SK-N-SH treated with all-trans-retinoic acid at 6 μM for 48 hours (cell line): ENCODE results near the gene CLIP1.

Source experiments
- ATAC-seq: fragments of 200-7000 bp; cut with Tn5 transposase; 3 replicates; pipeline ENCODE4 v1.9.1; 2020; ENCODE audit warnings: mild to moderate bottlenecking, moderate library complexity
- BACH2 ChIP-seq: fragments of 250-450 bp; sonication (Bioruptor Pico); IDR thresholded peaks from 2 replicates; pipeline ENCODE4 v1.9.0; 2021; ENCODE audit warnings: mild to moderate bottlenecking, borderline replicate concordance
- CSDC2 ChIP-seq: fragments of 250-450 bp; sonication (Bioruptor Pico); IDR thresholded peaks from 2 replicates; pipeline ENCODE4 v1.5.0; 2020; ENCODE audit warnings: mild to moderate bottlenecking, moderate library complexity
- CSRNP3 ChIP-seq: fragments of 250-450 bp; sonication (Bioruptor Pico); IDR thresholded peaks from 2 replicates; pipeline ENCODE4 v1.5.1; 2021; ENCODE audit warnings: mild to moderate bottlenecking, moderate library complexity
- OSR1 ChIP-seq: fragments of 250-450 bp; sonication (Bioruptor Pico); IDR thresholded peaks from 2 replicates; pipeline ENCODE4 v1.8.0; 2022; ENCODE audit warnings: moderate library complexity, mild to moderate bottlenecking, inconsistent platforms
- PPARA ChIP-seq: fragments of 250-450 bp; sonication (Bioruptor Pico); IDR thresholded peaks from 2 replicates; pipeline ENCODE4 v1.5.0; 2020; ENCODE audit warnings: mild to moderate bottlenecking, borderline replicate concordance
- SNAI2 ChIP-seq: fragments of 250-450 bp; sonication (Bioruptor Pico); IDR thresholded peaks from 2 replicates; pipeline ENCODE4 v1.5.0; 2020; ENCODE audit warnings: mild to moderate bottlenecking, moderate library complexity
- TSHZ2 ChIP-seq: fragments of 250-450 bp; sonication (Bioruptor Pico); IDR thresholded peaks from 2 replicates; pipeline ENCODE4 v1.5.0; 2020; ENCODE audit warnings: mild to moderate bottlenecking, moderate library complexity
- ZC3H10 ChIP-seq: fragments of 250-450 bp; sonication (Bioruptor Pico); IDR thresholded peaks from 2 replicates; pipeline ENCODE4 v1.5.1; 2021; ENCODE audit warnings: mild to moderate bottlenecking, moderate library complexity
- ZFP3 ChIP-seq: fragments of 250-450 bp; sonication (Bioruptor Pico); IDR thresholded peaks from 2 replicates; pipeline ENCODE4 v1.5.0; 2020; ENCODE audit warnings: mild to moderate bottlenecking, moderate library complexity
- ZNF565 ChIP-seq: fragments of 450-650 bp; formaldehyde crosslinking; conservative IDR thresholded peaks from 2 replicates; pipeline ENCODE4 v1.5.0; 2020; ENCODE audit warnings: low read depth, mild to moderate bottlenecking, moderate library complexity
- ZNF70 ChIP-seq: fragments of 450-650 bp; formaldehyde crosslinking; IDR thresholded peaks from 2 replicates; pipeline ENCODE4 v1.5.0; 2020; ENCODE audit warnings: mild to moderate bottlenecking, moderate library complexity
- TF ChIP-seq, protein P1 (sequence below): fragments of 250-450 bp; sonication (Bioruptor Pico); IDR thresholded peaks from 2 replicates; pipeline ENCODE4 v1.5.1; 2020; ENCODE audit warnings: low read depth, mild to moderate bottlenecking, moderate library complexity
- TF ChIP-seq, protein P2 (sequence below): fragments of 250-450 bp; sonication (Bioruptor Pico); IDR thresholded peaks from 2 replicates; pipeline ENCODE4 v1.8.0; 2021; ENCODE audit warnings: low read depth, mild to moderate bottlenecking, moderate library complexity, borderline replicate concordance

The CLIP1 gene

DNA sequence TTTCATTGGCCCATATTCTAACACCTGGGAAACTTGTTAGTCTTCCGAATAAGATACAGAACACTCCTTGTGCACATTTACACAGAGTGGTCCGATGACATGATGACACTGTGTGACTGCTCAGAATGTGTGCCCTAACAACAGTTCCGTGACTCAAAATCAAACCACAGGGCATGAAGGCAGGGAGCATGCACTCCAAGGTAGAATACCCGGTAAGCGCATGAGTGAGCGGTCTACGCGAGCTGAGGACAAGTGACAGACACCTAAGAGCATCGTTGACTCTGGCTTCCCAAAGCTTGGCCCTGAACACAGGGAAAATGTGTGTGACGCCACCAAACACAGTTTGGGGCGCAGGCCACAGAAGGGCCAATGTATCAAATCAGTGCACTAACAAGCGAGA, 18.6 kb downstream of the CLIP1 start:
- ATAC-seq = no peak
- TF ChIP-seq, protein P1, sequence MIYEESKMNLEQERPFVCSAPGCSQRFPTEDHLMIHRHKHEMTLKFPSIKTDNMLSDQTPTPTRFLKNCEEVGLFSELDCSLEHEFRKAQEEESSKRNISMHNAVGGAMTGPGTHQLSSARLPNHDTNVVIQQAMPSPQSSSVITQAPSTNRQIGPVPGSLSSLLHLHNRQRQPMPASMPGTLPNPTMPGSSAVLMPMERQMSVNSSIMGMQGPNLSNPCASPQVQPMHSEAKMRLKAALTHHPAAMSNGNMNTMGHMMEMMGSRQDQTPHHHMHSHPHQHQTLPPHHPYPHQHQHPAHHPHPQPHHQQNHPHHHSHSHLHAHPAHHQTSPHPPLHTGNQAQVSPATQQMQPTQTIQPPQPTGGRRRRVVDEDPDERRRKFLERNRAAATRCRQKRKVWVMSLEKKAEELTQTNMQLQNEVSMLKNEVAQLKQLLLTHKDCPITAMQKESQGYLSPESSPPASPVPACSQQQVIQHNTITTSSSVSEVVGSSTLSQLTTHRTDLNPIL = no peak
- TF ChIP-seq, protein P2, sequence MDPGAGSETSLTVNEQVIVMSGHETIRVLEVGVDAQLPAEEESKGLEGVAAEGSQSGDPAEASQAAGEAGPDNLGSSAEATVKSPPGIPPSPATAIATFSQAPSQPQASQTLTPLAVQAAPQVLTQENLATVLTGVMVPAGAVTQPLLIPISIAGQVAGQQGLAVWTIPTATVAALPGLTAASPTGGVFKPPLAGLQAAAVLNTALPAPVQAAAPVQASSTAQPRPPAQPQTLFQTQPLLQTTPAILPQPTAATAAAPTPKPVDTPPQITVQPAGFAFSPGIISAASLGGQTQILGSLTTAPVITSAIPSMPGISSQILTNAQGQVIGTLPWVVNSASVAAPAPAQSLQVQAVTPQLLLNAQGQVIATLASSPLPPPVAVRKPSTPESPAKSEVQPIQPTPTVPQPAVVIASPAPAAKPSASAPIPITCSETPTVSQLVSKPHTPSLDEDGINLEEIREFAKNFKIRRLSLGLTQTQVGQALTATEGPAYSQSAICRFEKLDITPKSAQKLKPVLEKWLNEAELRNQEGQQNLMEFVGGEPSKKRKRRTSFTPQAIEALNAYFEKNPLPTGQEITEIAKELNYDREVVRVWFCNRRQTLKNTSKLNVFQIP (CRISPR knock-in tag) = no peak
- no peak for TF ChIP-seq ZNF565 (CRISPR knock-in tag)
- TF ChIP-seq ZC3H10 (CRISPR knock-in tag) = no peak
- no peak for TF ChIP-seq TSHZ2 (CRISPR knock-in tag)
- no peak for TF ChIP-seq ZFP3 (CRISPR knock-in tag)

DNA sequence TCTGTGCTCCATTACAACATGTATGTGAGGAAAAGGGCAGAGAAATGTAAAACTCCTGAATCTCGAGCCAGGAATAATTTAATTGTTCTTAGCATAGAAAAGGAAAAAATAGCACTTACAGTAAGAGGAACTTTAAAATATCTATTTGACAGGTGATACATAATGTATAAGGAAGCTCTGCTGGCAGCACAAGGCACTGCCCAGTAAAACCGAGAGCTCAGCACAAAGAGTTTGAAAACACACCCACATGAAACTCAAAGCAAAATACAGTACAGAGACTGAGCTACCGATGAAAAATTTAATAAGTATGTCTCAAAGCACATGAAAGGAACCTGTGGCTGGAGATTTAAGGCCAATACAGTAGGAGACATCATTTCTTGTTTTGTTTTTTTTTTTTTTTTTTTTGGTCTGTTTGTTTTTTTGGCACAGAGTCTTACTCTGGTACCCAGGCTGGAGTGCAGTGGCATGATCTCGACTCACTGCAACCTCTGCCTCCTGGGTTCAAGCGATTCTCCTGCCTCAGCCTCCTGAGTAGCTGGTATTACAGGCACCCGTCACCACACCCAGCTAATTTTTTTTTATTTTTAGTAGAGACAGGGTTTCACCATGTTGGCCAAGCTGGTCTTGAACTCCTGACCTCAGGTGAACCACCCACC, 19.2 kb downstream of the CLIP1 start:
- TF ChIP-seq TSHZ2 (CRISPR knock-in tag) (no peak), CSDC2 (CRISPR knock-in tag) (no peak), BACH2 (CRISPR knock-in tag) (no peak), OSR1 (CRISPR knock-in tag) (no peak), ZNF70 (CRISPR knock-in tag) (no peak), CSRNP3 (CRISPR knock-in tag) (no peak)
- TF ChIP-seq, all 23 proteins: peak for 0

GRCh38 chr12:122402264-122402663, 20.2 kb downstream of the CLIP1 start:
- TF ChIP-seq PPARA (CRISPR knock-in tag) (no peak), ZNF565 (CRISPR knock-in tag) (no peak), CSDC2 (CRISPR knock-in tag) (no peak), SNAI2 (CRISPR knock-in tag) (no peak)
- TF ChIP-seq, protein P1 = no peak
- ATAC-seq = no peak

More for the DNA sequence above, 19.2 kb downstream of the CLIP1 start:
- ATAC-seq = no peak
